ENCODE measurements around the gene CYP3A7. TPM values are rescaled to one million over a fixed set of nuclear protein-coding genes. Genes with fewer than 3 reads are reported as not detected.

Gene CYP3A7
- total RNA-seq, 1 experiment from 2014 or later = not detected

DNA sequence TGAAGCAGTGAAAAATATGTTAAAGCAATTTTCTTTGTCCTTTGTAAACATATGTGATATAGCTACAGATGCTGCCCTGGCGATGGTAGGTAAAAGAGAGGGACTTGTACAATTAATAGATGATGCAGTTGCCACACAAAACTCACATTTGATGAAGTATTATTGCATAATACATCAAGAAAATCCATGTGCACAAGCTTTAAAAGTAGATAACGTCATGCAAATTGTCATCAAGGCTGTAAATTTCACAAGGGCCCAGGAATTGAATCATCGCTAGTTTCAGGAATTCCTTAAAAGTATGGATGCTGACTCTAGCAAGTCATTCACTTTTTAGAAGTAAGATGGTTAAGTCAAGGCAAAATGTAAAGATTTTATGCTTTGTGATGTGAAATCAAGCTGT is 65.2 kb downstream of the CYP3A7 start:
- CTCF ChIA-PET = no interaction called here
- Histone ChIP-seq H3K9me3 (ENCODE audit: control insufficient read depth, insufficient read depth, low read depth, low read length) (no peaks in the 10 kb centered on the region), H3K36me3 (ENCODE audit: control insufficient read depth, insufficient read depth, low read length) (no peaks in the 10 kb centered on the region), H3K4me3 (ENCODE audit: low read depth in 2 of 2, low read length in 2 of 2) (no peak overlapping the region), H3K4me1 (ENCODE audit: control insufficient read depth, insufficient read depth, low read length) (no peaks in the 10 kb centered on the region), H3K27me3 (ENCODE audit: control insufficient read depth, insufficient read depth, low read length) (no peaks in the 10 kb centered on the region; the same call in 1 of the 2 replicates), H3K27ac (ENCODE audit: low read length) (no peak overlapping the region)
- TF ChIP-seq, protein P1, sequence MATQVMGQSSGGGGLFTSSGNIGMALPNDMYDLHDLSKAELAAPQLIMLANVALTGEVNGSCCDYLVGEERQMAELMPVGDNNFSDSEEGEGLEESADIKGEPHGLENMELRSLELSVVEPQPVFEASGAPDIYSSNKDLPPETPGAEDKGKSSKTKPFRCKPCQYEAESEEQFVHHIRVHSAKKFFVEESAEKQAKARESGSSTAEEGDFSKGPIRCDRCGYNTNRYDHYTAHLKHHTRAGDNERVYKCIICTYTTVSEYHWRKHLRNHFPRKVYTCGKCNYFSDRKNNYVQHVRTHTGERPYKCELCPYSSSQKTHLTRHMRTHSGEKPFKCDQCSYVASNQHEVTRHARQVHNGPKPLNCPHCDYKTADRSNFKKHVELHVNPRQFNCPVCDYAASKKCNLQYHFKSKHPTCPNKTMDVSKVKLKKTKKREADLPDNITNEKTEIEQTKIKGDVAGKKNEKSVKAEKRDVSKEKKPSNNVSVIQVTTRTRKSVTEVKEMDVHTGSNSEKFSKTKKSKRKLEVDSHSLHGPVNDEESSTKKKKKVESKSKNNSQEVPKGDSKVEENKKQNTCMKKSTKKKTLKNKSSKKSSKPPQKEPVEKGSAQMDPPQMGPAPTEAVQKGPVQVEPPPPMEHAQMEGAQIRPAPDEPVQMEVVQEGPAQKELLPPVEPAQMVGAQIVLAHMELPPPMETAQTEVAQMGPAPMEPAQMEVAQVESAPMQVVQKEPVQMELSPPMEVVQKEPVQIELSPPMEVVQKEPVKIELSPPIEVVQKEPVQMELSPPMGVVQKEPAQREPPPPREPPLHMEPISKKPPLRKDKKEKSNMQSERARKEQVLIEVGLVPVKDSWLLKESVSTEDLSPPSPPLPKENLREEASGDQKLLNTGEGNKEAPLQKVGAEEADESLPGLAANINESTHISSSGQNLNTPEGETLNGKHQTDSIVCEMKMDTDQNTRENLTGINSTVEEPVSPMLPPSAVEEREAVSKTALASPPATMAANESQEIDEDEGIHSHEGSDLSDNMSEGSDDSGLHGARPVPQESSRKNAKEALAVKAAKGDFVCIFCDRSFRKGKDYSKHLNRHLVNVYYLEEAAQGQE (IDR thresholded peaks at IDR 0.05; ENCODE audit: insufficient read depth in 1 of 2, low read depth in 2 of 2, low read length in 1 of 2) = no peak
- TF ChIP-seq POLR2AphosphoS5 (IDR thresholded peaks at IDR 0.05; ENCODE audit: low read depth, low read length) = no peak
- no peak for TF ChIP-seq TCF7L2 (IDR thresholded peaks at IDR 0.05; ENCODE audit: low read depth, low read length)
- TF ChIP-seq SIN3A (IDR thresholded peaks at IDR 0.05; ENCODE audit: borderline replicate concordance, insufficient read depth, low read depth, low read length) = no peak
- TF ChIP-seq, protein P2, sequence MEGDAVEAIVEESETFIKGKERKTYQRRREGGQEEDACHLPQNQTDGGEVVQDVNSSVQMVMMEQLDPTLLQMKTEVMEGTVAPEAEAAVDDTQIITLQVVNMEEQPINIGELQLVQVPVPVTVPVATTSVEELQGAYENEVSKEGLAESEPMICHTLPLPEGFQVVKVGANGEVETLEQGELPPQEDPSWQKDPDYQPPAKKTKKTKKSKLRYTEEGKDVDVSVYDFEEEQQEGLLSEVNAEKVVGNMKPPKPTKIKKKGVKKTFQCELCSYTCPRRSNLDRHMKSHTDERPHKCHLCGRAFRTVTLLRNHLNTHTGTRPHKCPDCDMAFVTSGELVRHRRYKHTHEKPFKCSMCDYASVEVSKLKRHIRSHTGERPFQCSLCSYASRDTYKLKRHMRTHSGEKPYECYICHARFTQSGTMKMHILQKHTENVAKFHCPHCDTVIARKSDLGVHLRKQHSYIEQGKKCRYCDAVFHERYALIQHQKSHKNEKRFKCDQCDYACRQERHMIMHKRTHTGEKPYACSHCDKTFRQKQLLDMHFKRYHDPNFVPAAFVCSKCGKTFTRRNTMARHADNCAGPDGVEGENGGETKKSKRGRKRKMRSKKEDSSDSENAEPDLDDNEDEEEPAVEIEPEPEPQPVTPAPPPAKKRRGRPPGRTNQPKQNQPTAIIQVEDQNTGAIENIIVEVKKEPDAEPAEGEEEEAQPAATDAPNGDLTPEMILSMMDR (IDR thresholded peaks at IDR 0.05) = no peak
- POLR2A ChIA-PET = no interaction called here
- in situ Hi-C loops (cut with HindIII; ENCODE audit: low pct_unique_long_range_greater_than_20kb, low sequenced_read_pairs) = no loop called here
- no TSS peak for BruUV-seq (replicated peaks)
- DNase-seq (ENCODE audit: low read depth, low spot score) = no peak
- intact Hi-C loops (cut with micrococcal nuclease; ENCODE audit: unreplicated experiment) = no loop called here
- no peak for ATAC-seq

DNA sequence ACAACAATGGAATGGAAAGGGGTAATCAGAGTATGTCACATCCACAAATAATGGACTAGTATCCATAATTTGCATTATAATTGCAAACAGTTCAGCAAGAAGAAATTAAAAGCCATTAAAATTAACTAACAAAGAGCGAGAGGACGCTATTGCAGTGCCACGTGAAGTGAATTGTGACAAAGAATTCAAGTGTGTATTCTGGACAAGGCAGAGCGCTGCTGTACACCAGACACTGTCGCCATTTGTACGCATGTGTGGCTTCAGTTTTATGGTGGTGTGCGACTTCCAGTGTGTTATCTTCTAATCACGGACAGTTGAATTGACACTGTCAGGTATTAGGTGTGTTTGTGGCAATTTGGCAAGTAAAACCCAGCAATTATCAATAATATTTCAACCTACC is 66.5 kb downstream of the CYP3A7 start:
- ATAC-seq = no peak
- Histone ChIP-seq H3K36me3 (ENCODE audit: control insufficient read depth, insufficient read depth, low read length) (no peaks in the 10 kb centered on the region), H3K4me3 (ENCODE audit: low read depth in 2 of 2, low read length in 2 of 2) (no peak overlapping the region), H3K27ac (ENCODE audit: low read length) (no peak overlapping the region), H3K4me1 (ENCODE audit: control insufficient read depth, insufficient read depth, low read length) (no peaks in the 10 kb centered on the region), H3K9me3 (ENCODE audit: control insufficient read depth, insufficient read depth, low read depth, low read length) (no peaks in the 10 kb centered on the region), H3K27me3 (ENCODE audit: control insufficient read depth, insufficient read depth, low read length) (no peaks in the 10 kb centered on the region)
- no TSS peak for BruUV-seq (replicated peaks)
- in situ Hi-C loops (cut with HindIII; ENCODE audit: low pct_unique_long_range_greater_than_20kb, low sequenced_read_pairs) = no loop called here
- TF ChIP-seq, protein P1 (IDR thresholded peaks at IDR 0.05; ENCODE audit: insufficient read depth in 1 of 2, low read depth in 2 of 2, low read length in 1 of 2) = no peak
- TF ChIP-seq TCF7L2 (IDR thresholded peaks at IDR 0.05; ENCODE audit: low read depth, low read length) (no peak), SIN3A (IDR thresholded peaks at IDR 0.05; ENCODE audit: borderline replicate concordance, insufficient read depth, low read depth, low read length) (no peak), POLR2AphosphoS5 (IDR thresholded peaks at IDR 0.05; ENCODE audit: low read depth, low read length) (no peak)
- TF ChIP-seq, protein P2 (IDR thresholded peaks at IDR 0.05) = no peak
- CTCF ChIA-PET = no interaction called here
- POLR2A ChIA-PET = interaction anchor here (0.7 kb wide), 1 partner anchor 25 kb away, joined by 3 read pairs; no protein-coding TSS in a partner anchor
- no peak for DNase-seq (ENCODE audit: low read depth, low spot score)
- intact Hi-C loops (cut with micrococcal nuclease; ENCODE audit: unreplicated experiment) = no loop called here

Data from Panc1 (cell line).